Spleen (tissue), 11 donors: ENCODE data around the gene GUCA2A. TPM values are rescaled to one million over a fixed set of nuclear protein-coding genes. Genes with fewer than 3 reads are reported as not detected.

Experiments used
- DNase-seq: peaks from one replicate; pipeline ENCODE4 v3.0.0-alpha.2; 2020
- H3K27ac ChIP-seq, 8 donors: fragments of 200-600 bp; sonication (generic) in 7 of 8; 1 replicate in 4 of 8; 2 replicates in 4 of 8; pipeline versions ENCODE4 v1.5.0 to v1.8.0; 2016 to 2021; ENCODE audit warnings: inconsistent platforms in 4 of 8, mild to moderate bottlenecking in 4 of 8, moderate library complexity in 1 of 8
- H3K27me3 ChIP-seq, 7 donors: fragments of 200-600 bp; sonication (generic) in 6 of 7; replicated peaks in 1 of 7; 1 replicate in 4 of 7; 2 replicates in 3 of 7; pipeline versions ENCODE4 v1.5.0 to v1.8.0; 2016 to 2021; ENCODE audit warnings: inconsistent platforms in 3 of 7, mild to moderate bottlenecking in 1 of 7
- H3K36me3 ChIP-seq, 6 donors: fragments of 200-600 bp; sonication (generic) in 5 of 6; 1 replicate in 4 of 6; 2 replicates in 2 of 6; pipeline versions ENCODE4 v1.5.0 to v1.8.0; 2016 to 2021; ENCODE audit warnings: inconsistent platforms in 2 of 6
- H3K4me1 ChIP-seq, 6 donors: fragments of 200-600 bp; sonication (generic) in 5 of 6; 1 replicate in 3 of 6; 2 replicates in 3 of 6; pipeline versions ENCODE4 v1.5.0 to v1.8.0; 2016 to 2021; ENCODE audit warnings: inconsistent platforms in 3 of 6
- H3K4me3 ChIP-seq, 8 donors: fragments of 200-600 bp; sonication (generic) in 7 of 8; 1 replicate in 4 of 8; 2 replicates in 4 of 8; pipeline versions ENCODE4 v1.5.0 to v1.8.0; 2016 to 2021; ENCODE audit warnings: inconsistent platforms in 4 of 8, mild to moderate bottlenecking in 4 of 8, moderate library complexity in 2 of 8
- H3K9me3 ChIP-seq, 8 donors: fragments of 200-600 bp; sonication (generic) in 7 of 8; 1 replicate in 4 of 8; 2 replicates in 4 of 8; pipeline versions ENCODE4 v1.5.0 to v1.8.0; 2016 to 2021; ENCODE audit warnings: inconsistent platforms in 4 of 8
- CTCF ChIP-seq, 11 experiments: fragments of 200-600 bp in 7 of 11; fragments of 450-650 bp in 4 of 11; sonication (generic) in 4 of 11; IDR thresholded peaks in 8 of 11; conservative IDR thresholded peaks in 3 of 11; 1 replicate in 7 of 11; 2 replicates in 4 of 11; pipeline versions ENCODE4 v1.4.0 to v1.8.0; 2016 to 2021; ENCODE audit warnings: antibody characterized with exemption in 11 of 11, inconsistent platforms in 4 of 11, mild to moderate bottlenecking in 1 of 11
- POLR2A ChIP-seq, 3 donors: fragments of 450-650 bp; IDR thresholded peaks; one replicate each; pipeline ENCODE4 v1.5.1; 2017; ENCODE audit warnings: antibody characterized with exemption in 3 of 3, mild to moderate bottlenecking in 1 of 3
- POLR2AphosphoS5 ChIP-seq, 3 donors: sonication (generic); formaldehyde crosslinking; IDR thresholded peaks; one replicate each; pipeline ENCODE4 v1.5.1; 2017; ENCODE audit warnings: antibody characterized with exemption in 3 of 3
- WGBS, 5 donors: extraction: QIAGEN DNeasy Blood & Tissue Kit in 3 of 5; methylation state at CpG; one replicate each; pipeline versions ENCODE4 v1.1.5 to v1.1.7; 2013 to 2018; 5-methylcytosine and 5-hydroxymethylcytosine counted together
- intact Hi-C: fragments of 100-400 bp; cut with DNase I; formaldehyde crosslinking; loops from one replicate; pipeline ENCODE4 v1.15.0; 2023; ENCODE audit warnings: low total_unique reads
- polyA plus RNA-seq, 3 donors: library from polyadenylated mRNA; stranded (reverse); fragments of 200-250 nt; gene quantifications; one replicate each; pipeline ENCODE4 v1.2.1, GENCODE V29; 2013
- total RNA-seq, 7 donors: library from RNA; depleted of rRNA in 3 of 7; stranded (reverse); fragments of >200 nt in 3 of 7; fragmentation: NEBNext Ultra II Directional in 4 of 7; extraction: Animal tissue kit (Norgen Biotek cat#: 25700) in 4 of 7; gene quantifications; one replicate each; pipeline versions ENCODE4 v1.1.0 to v1.2.1, GENCODE V29; 2016 to 2021
- donor health status: healthy with polysubstance abuse.
- donor health status: DM: no; HTN: no; CAD: no; lungs with moderate emphysema.
- donor health status: DM: no; HTN: no; CAD: no.
- donor health status: Bipolar disorder and iron deficiency.
- donor health status: healthy.
- donor health status: DM: no; HTN: no; CAD: no.
- donor health status: DM: yes; HTN: yes; CAD: no.

The GUCA2A gene
- total and polyA plus RNA-seq, 10 donors = not detected

GRCh38 chr1:42130061-42130660 lies 34.4 kb downstream of the GUCA2A start:
- WGBS, 5 donors = 74 to 90% (median 87%) methylated on average over 5 of the region's 5 CpGs
- Histone ChIP-seq H3K4me3 (no peak overlapping the region), H3K36me3 (no peaks in the 10 kb centered on the region), H3K4me1 (no peaks in the 10 kb centered on the region), H3K9me3 (no peaks in the 10 kb centered on the region), H3K27ac (no peak overlapping the region), H3K27me3 (peaks cover 0 to 5% (median 0%) of the 10 kb centered on the region in 7 donors)
- no peak for DNase-seq
- TF ChIP-seq POLR2AphosphoS5 (IDR thresholded peaks at IDR 0.05) (no peak), CTCF (IDR thresholded peaks at IDR 0.05 in 8 of 11, conservative IDR thresholded peaks at IDR 0.05 in 3 of 11) (no peak), POLR2A (IDR thresholded peaks at IDR 0.05) (no peak)
- intact Hi-C loops = no loop called here

GRCh38 chr1:42128964-42129363 lies 35.6 kb downstream of the GUCA2A start:
- H3K4me3 ChIP-seq = no peak overlapping the region
- TF ChIP-seq CTCF (IDR thresholded peaks at IDR 0.05 in 8 of 11, conservative IDR thresholded peaks at IDR 0.05 in 3 of 11) (no peak), POLR2AphosphoS5 (IDR thresholded peaks at IDR 0.05) (no peak), POLR2A (IDR thresholded peaks at IDR 0.05) (no peak)
- 76 to 89% (median 81%) methylated on average over 3 of the region's 3 CpGs for WGBS, 5 donors

GRCh38 chr1:42128499-42128898 lies 36.0 kb downstream of the GUCA2A start:
- no peaks in the 10 kb centered on the region for H3K36me3 ChIP-seq
- 67 to 94% (median 83%) methylated on average over 2 of the region's 2 CpGs for WGBS, 5 donors
- DNase-seq = no peak
- no peak overlapping the region for H3K4me3 ChIP-seq
- no peak overlapping the region for H3K27ac ChIP-seq
- intact Hi-C loops = no loop called here
- no peaks in the 10 kb centered on the region for H3K4me1 ChIP-seq
- peaks cover 0 to 5% (median 0%) of the 10 kb centered on the region in 7 donors for H3K27me3 ChIP-seq
- H3K9me3 ChIP-seq = no peaks in the 10 kb centered on the region
- TF ChIP-seq CTCF (IDR thresholded peaks at IDR 0.05 in 8 of 11, conservative IDR thresholded peaks at IDR 0.05 in 3 of 11) (no peak), POLR2AphosphoS5 (IDR thresholded peaks at IDR 0.05) (no peak), POLR2A (IDR thresholded peaks at IDR 0.05) (no peak)

More at GRCh38 chr1:42128964-42129363, 35.6 kb downstream of the GUCA2A start:
- DNase-seq = no peak
- Histone ChIP-seq H3K9me3 (no peaks in the 10 kb centered on the region), H3K36me3 (no peaks in the 10 kb centered on the region), H3K4me1 (no peaks in the 10 kb centered on the region), H3K27ac (no peak overlapping the region), H3K27me3 (peaks cover 0 to 5% (median 0%) of the 10 kb centered on the region in 7 donors)
- intact Hi-C loops = no loop called here

- H3K9me3 ChIP-seq = peaks cover 0 to under 1% (median 0%) of the 10 kb centered on the region in 8 donors
- intact Hi-C loops = no loop called here
These were observed 36.8 kb downstream of the GUCA2A start for GRCh38 chr1:42127767-42128166.

More at GRCh38 chr1:42127767-42128166, 36.8 kb downstream of the GUCA2A start:
- DNase-seq = no peak
- Histone ChIP-seq H3K27ac (no peak overlapping the region), H3K27me3 (peaks cover 0 to 5% (median 0%) of the 10 kb centered on the region in 7 donors), H3K4me1 (no peaks in the 10 kb centered on the region), H3K4me3 (no peak overlapping the region), H3K36me3 (no peaks in the 10 kb centered on the region)
- TF ChIP-seq POLR2A (IDR thresholded peaks at IDR 0.05) (no peak), CTCF (IDR thresholded peaks at IDR 0.05 in 8 of 11, conservative IDR thresholded peaks at IDR 0.05 in 3 of 11) (no peak), POLR2AphosphoS5 (IDR thresholded peaks at IDR 0.05) (no peak)
- WGBS, 5 donors = 91 to 96% (median 92%) methylated on average over 6 of the region's 6 CpGs
